ENCODE results near the gene SECISBP2L. TPM values are rescaled to one million over a fixed set of nuclear protein-coding genes. Genes with fewer than 3 reads are reported as not detected.
A peak's percentile ranks its signal among the peaks of the same experiment; 100 is the strongest.

Gene SECISBP2L
- total and polyA plus RNA-seq, 2 donors (not counting 3 experiments of a cell fraction or from before 2014, with no cell fraction given) = 23.1 to 52.3 TPM

GRCh38 chr15:49084285-49084570, 38.0 kb upstream of the SECISBP2L start:
- H3K4me2 ChIP-seq (ENCODE audit: insufficient read depth, low read length) = no peak overlapping the region
- CTCF ChIA-PET = interaction anchor here (1.5 kb wide), 1 partner anchor 62 kb away, joined by 5 read pairs; no protein-coding TSS in a partner anchor
- no peak overlapping the region for H2AFZ ChIP-seq (ENCODE audit: low read depth, low read length)
- no peak overlapping the region for H3K9ac ChIP-seq (replicated peaks; ENCODE audit: extremely low read depth, insufficient read depth, low read length)
- dilution Hi-C loops (cut with MboI; ENCODE audit: extremely low pct_ligation_motif_present, low sequenced_read_pairs) = no loop called here
- no peaks in the 10 kb centered on the region for H4K20me1 ChIP-seq (replicated peaks; ENCODE audit: control insufficient read depth, extremely low read depth, insufficient read depth, low read length)
- no peaks in the 10 kb centered on the region for H3K9me3 ChIP-seq (replicated peaks; ENCODE audit: control insufficient read depth, insufficient read depth, low read length)
- H3K79me2 ChIP-seq (ENCODE audit: control insufficient read depth, insufficient read depth, low read length) = no peaks in the 10 kb centered on the region
- POLR2A ChIA-PET = no interaction called here
- intact Hi-C loops (cut with micrococcal nuclease) = no loop called here
- BruUV-seq (replicated peaks) = no TSS peak
- DNase-seq (ENCODE audit: low read depth, low spot score) (no peak), FAIRE-seq (no peak)
- no peaks in the 10 kb centered on the region for H3K27me3 ChIP-seq (ENCODE audit: control insufficient read depth in 2 of 2, insufficient read depth in 2 of 2, low read length in 2 of 2)
- no peak overlapping the region for H3K27ac ChIP-seq (ENCODE audit: insufficient read depth, low read depth, low read length)
- no peak for TF ChIP-seq FOS (IDR thresholded peaks at IDR 0.05; ENCODE audit: borderline replicate concordance, insufficient read depth, low read length)
- TF ChIP-seq JUN (IDR thresholded peaks at IDR 0.05; ENCODE audit: borderline replicate concordance, insufficient read depth, insufficient read length, low read depth) = no peak
- no peak for TF ChIP-seq MAX (IDR thresholded peaks at IDR 0.05; ENCODE audit: insufficient read depth, insufficient read length)
- TF ChIP-seq MYC (IDR thresholded peaks at IDR 0.05; ENCODE audit: low read depth, low read length) = no peak
- TF ChIP-seq EZH2 (IDR thresholded peaks at IDR 0.05; ENCODE audit: borderline replicate concordance, low read depth, low read length, severe bottlenecking) = no peak
- no peak for TF ChIP-seq GATA2 (IDR thresholded peaks at IDR 0.05; ENCODE audit: insufficient read depth, insufficient read length, low read depth, low read length)
- H3K4me1 ChIP-seq (ENCODE audit: control insufficient read depth, extremely low read depth, insufficient read depth, low read length) = no peaks in the 10 kb centered on the region
- H3K9me1 ChIP-seq (replicated peaks; ENCODE audit: control insufficient read depth, extremely low read depth, insufficient read depth, low read length) = no peaks in the 10 kb centered on the region
- no peaks in the 10 kb centered on the region for H3K36me3 ChIP-seq (ENCODE audit: control insufficient read depth in 2 of 2, extremely low read depth in 1 of 2, insufficient read depth in 2 of 2, low read length in 2 of 2)
- H3K4me3 ChIP-seq (replicated peaks in 1 of 3; ENCODE audit: insufficient read depth in 1 of 3, low read depth in 1 of 3, low read length in 3 of 3) = no peak overlapping the region

- FAIRE-seq = peak; percentile 42
- Histone ChIP-seq H3K4me2 (ENCODE audit: insufficient read depth, low read length) (no peak overlapping the region), H3K27ac (ENCODE audit: insufficient read depth, low read depth, low read length) (no peak overlapping the region), H4K20me1 (replicated peaks; ENCODE audit: control insufficient read depth, extremely low read depth, insufficient read depth, low read length) (no peaks in the 10 kb centered on the region), H3K9ac (replicated peaks; ENCODE audit: extremely low read depth, insufficient read depth, low read length) (no peak overlapping the region), H3K36me3 (ENCODE audit: control insufficient read depth in 2 of 2, extremely low read depth in 1 of 2, insufficient read depth in 2 of 2, low read length in 2 of 2) (no peaks in the 10 kb centered on the region), H3K9me1 (replicated peaks; ENCODE audit: control insufficient read depth, extremely low read depth, insufficient read depth, low read length) (no peaks in the 10 kb centered on the region), H3K4me1 (ENCODE audit: control insufficient read depth, extremely low read depth, insufficient read depth, low read length) (no peaks in the 10 kb centered on the region), H2AFZ (ENCODE audit: low read depth, low read length) (no peak overlapping the region), H3K79me2 (ENCODE audit: control insufficient read depth, insufficient read depth, low read length) (no peaks in the 10 kb centered on the region), H3K9me3 (replicated peaks; ENCODE audit: control insufficient read depth, insufficient read depth, low read length) (no peaks in the 10 kb centered on the region), H3K4me3 (replicated peaks in 1 of 3; ENCODE audit: insufficient read depth in 1 of 3, low read depth in 1 of 3, low read length in 3 of 3) (no peak overlapping the region), H3K27me3 (ENCODE audit: control insufficient read depth in 2 of 2, insufficient read depth in 2 of 2, low read length in 2 of 2) (no peaks in the 10 kb centered on the region)
- no TSS peak for BruUV-seq (replicated peaks)
- TF ChIP-seq FOS (IDR thresholded peaks at IDR 0.05; ENCODE audit: borderline replicate concordance, insufficient read depth, low read length) (no peak), CTCF (IDR thresholded peaks at IDR 0.05; ENCODE audit: extremely low read depth in 1 of 2, insufficient read depth in 1 of 2, low read depth in 1 of 2, low read length in 2 of 2) (no peak), MAX (IDR thresholded peaks at IDR 0.05; ENCODE audit: insufficient read depth, insufficient read length) (no peak), GATA2 (IDR thresholded peaks at IDR 0.05; ENCODE audit: insufficient read depth, insufficient read length, low read depth, low read length) (no peak), POLR2AphosphoS5 (IDR thresholded peaks at IDR 0.05; ENCODE audit: insufficient read depth, low read depth, low read length) (no peak), POLR2A (IDR thresholded peaks at IDR 0.05; ENCODE audit: low read depth, low read length) (no peak), MYC (IDR thresholded peaks at IDR 0.05; ENCODE audit: low read depth, low read length) (no peak), JUN (IDR thresholded peaks at IDR 0.05; ENCODE audit: borderline replicate concordance, insufficient read depth, insufficient read length, low read depth) (no peak), EZH2 (IDR thresholded peaks at IDR 0.05; ENCODE audit: borderline replicate concordance, low read depth, low read length, severe bottlenecking) (no peak)
- dilution Hi-C loops (cut with MboI; ENCODE audit: extremely low pct_ligation_motif_present, low sequenced_read_pairs) = no loop called here
- intact Hi-C loops (cut with micrococcal nuclease) = no loop called here
- POLR2A ChIA-PET = no interaction called here
- CTCF ChIA-PET = interaction anchor here (1.5 to 1.6 kb wide), 2 partner anchors 11 to 62 kb away, joined by 5 read pairs; no protein-coding TSS in a partner anchor
- no peak for DNase-seq (ENCODE audit: low read depth, low spot score)
Measured at GRCh38 chr15:49083401-49084284, 37.4 kb upstream of the SECISBP2L start.

All from endothelial cell of umbilical vein (primary cell).